Measurements from ENCODE around the gene TMTC1.
"Not testable (repeated sequence)": the region's sequence is repeated elsewhere in the genome, so short reads cannot be mapped to it uniquely, and the experiment has no call there.

Gene TMTC1

DNA sequence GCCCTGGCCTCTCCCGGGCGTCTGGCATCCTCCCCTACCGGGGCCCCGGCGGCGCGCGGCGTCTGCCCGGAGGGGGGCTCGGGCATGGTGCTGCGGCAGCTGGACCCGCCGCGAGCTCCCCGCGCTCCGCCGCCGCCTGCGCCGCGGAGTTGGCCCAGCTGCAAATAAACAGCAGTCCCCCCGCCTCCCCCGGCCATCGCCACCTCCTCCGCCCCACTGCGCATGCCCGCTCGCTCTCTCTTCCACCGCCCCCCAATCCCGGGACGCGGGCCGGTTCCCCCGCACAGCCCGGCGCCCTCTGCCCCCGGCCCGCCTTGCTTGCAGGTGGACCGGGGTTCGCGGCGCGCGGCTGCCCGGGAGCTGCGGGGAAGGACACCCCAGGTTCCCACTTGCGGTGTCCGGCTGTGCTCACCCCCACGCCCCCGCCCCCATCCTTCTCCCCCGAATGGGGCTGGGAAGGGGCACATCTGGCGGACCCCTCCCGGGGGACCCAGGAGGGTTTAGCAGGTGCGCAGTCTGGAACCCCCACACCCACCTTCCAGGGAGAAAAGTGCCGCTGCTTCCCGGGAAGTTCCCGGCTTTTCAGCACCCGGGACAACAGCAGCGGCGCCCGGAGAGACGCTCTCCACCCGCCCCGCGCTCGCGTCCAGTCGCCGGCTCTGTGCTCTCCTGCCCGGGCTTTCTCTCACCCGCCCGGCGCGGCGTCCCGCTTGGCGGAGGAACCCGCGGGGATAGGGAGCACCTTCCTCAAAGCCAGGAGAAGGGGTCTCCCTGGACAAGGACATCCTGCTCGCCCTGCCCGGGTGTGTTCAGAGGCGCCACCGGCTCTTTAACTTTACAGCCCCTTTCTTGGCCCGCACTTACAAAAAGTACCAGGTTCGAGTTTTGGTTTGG lies at the start of gene TMTC1:
TSS of gene TMTC1 (minus strand) at position 170 of the 894 bp plus-strand sequence. CDS start 191 bp downstream, outside the sequence.
- no peak for DNase-seq (ENCODE audit: low read depth)

DNA sequence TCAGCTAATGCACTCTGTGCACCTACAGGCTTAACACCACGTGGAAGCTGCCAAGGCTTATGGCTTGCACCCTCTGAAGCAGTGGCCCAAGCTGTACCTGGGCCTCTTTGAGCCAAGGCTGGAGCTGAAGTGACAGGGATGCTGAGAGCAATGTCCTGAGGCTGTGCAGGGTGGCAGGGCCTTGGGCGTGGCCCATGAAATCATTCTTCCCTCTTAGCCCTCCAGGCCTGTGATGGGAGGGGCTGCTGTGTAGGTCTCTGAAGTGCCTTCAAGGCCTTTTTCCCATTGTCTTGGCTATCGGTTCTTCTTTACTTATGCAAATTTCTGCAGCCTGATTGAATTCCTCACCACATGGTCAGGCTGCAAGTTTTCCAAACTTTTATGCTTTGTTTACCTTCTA lies 47.4 kb upstream of the TMTC1 start:
- DNase-seq (ENCODE audit: low read depth): no peak

- no peak for DNase-seq (ENCODE audit: low read depth)
Measured at GRCh38 chr12:29830391-29830790, 46.6 kb upstream of the TMTC1 start.

DNA sequence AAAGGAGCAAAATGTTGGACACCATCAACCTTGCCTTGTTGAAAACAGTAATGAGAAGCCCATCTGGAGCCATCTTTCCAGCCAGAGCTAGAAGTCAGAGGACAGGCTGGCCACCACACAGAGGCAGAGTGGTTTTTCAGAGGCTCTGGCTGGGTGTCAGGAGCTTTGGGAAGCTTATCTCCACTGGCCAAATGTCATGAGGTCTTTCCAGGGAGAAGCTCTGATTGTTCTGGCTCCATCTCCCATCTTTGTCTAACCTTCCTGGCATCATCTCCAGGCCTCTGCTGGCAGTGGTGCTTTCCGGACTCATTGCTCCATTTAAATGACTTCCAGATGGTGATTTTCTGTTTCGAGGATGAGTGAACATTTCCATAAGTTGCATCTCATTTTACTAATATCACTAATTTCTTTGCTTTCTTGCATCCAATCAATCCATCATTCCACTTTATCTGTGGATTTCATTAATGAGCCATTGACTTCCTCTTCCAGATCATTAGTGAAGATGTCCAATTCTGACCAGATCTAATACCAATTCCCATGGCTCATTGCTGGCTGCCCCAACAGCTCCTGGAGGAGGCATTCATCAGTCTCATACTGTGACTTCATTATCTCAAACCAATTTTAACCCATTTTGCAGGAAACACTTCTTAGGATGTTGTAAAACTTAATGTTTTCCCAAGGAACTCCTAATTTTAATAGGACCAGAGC lies 35.3 kb upstream of the TMTC1 start:
- DNase-seq (ENCODE audit: low read depth): no peak

GRCh38 chr12:29816874-29817725 lies 33.4 kb upstream of the TMTC1 start:
- DNase-seq (ENCODE audit: low read depth): no peak

- not testable (repeated sequence) for DNase-seq (ENCODE audit: low read depth)
Measured at GRCh38 chr12:29809616-29810361, 26.0 kb upstream of the TMTC1 start.

DNA sequence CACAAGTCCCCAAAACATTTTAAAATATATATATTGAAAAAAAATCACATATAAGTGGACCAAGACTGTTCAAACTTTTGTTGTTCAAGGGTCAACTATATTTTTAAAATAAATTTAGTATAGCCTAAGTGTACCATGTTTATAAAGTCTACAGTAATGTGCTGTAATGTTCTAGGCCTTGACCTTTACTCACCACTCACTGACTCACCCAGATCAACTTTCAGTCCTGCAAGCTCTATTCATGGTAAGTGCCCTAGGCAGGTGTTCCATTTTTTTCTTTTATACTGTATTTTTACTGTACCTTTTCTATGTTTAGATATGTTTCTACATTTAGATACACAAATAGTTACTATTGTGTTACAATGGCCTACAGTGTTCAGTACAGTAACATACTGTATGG lies 23.4 kb upstream of the TMTC1 start:
- DNase-seq (ENCODE audit: low read depth): no peak

DNA sequence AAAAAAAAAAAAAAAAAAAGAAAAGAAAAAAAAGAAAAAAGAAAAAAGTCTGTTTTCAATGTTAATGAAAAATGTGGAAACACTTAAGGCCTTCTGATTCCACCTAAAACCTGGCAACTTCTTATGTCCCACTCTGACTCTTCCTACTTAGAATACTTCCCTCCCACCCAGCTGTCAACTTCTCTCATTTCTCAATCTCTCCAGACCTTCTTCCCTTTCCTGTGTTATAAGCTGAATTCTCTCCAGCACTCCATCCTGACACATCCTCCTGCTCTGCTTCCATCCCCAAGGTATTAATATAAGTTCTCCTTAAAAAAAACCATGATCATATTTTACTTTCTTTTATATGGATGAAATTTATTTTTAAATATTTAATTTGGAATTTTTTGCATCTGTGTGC lies 20.3 kb upstream of the TMTC1 start:
- no peak for DNase-seq (ENCODE audit: low read depth)

GRCh38 chr12:29799591-29799990 lies 15.8 kb upstream of the TMTC1 start:
- no peak for DNase-seq (ENCODE audit: low read depth)

DNA sequence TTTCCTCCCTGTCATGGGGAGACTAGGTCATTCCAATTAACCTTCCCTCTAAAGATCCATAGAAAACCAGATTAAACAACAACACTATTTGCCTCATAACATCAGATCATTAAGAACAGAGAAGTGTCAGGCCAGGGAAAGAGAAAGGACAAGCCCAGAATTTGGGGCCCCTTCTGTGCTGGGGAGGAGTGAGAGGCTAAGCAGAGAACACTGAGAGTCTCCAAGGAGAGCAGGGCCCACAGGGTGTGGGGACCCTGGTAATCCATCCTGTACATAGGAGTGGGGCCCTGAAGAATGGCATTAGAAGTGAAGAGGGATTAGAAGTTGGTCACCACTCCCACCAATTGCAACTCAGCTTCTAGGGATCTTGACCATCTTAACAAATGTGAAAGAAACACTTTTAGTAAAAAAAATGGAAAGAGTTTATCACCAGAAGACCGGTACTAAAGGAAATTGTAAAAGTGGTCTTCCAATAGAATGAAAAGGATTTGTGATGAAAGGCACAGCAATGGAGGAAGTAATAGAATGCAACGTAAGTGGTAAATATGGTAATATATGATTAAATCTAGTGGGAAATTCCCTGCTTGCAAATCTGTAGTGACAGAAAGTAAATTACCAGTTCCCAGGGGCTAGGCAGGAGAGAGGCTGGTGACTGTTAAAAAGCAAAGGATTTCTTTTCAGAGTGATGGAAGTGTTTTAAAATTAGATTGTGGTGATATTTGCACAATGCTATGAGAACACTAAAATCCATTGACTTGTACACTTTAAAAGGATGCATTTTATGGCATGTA lies 14.0 kb upstream of the TMTC1 start:
- no peak for DNase-seq (ENCODE audit: low read depth)

DNA sequence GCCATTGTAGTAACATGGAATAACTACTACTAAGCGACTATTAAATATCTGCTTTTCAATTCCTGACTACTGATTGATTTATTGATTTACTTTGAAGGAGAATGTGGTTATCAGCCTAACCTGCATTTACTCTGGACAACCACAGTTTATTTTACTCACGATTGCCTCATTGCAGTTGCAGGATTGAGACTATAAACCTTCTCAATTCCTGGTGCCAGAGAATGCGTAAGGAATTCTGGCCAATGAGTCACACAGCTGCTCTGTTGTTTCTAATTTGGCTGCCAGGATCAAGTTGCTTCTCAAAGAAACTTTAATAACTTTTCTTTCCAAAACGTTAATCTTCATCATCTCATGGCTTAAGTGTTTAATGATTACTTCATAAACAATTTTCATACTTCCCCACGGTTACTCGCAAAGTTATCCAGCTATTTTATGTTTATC lies 13.1 kb upstream of the TMTC1 start:
- no peak for DNase-seq (ENCODE audit: low read depth)

GRCh38 chr12:29795715-29796114 lies 12.0 kb upstream of the TMTC1 start:
- no peak for DNase-seq (ENCODE audit: low read depth)

GRCh38 chr12:29794862-29795261 lies 11.1 kb upstream of the TMTC1 start:
- no peak for DNase-seq (ENCODE audit: low read depth)

GRCh38 chr12:29792853-29793252 lies 9.1 kb upstream of the TMTC1 start:
- DNase-seq (ENCODE audit: low read depth): no peak

- DNase-seq (ENCODE audit: low read depth): no peak
Measured at GRCh38 chr12:29792132-29792531, 8.4 kb upstream of the TMTC1 start.

DNA sequence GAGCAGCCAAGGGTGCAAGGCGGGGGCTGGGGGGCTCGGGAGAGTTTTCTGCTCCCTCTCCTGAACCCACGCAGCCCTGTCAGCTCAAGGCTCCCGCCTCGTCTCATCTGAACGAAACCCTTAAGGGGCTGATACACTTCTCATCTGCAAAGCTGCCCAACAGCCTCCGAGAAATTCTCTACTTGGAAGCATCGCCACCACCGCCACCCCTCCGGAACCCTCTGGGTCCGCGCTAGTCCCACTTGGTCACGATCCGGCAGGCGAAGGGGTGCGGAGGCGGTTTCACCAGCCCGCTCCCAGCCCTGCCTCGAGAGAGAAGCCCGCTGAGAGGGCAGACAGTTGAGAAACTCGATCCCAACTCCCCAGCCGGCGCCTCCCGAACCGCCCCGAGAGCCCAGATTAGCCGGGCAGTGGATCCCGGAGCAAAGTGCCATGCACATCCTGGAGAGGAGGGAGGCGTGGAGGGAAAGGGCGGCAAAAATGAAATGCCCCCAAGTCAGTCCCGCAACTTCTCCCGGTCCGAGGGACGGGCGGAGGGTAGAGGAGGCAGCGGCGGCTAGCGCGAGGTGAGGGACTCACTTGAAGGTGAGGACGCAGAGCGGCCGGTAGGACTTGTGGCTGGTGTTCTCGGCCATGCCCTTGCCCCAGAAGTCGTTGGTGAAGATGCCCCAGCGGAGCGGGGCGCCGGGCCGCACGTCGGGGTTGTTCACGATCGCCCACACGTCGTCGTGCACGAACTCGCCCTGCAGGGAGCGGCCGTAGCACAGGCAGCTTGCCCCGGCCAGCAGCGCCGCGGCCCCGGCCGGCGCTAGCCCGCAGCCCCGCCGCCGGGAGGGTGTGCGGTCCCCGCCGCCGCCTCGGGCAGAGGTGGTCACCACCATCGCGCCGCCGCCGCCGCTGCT lies 620 bp downstream of the TMTC1 start:
- no peak for DNase-seq (ENCODE audit: low read depth)

GRCh38 chr12:29782285-29782870 lies 1.4 kb downstream of the TMTC1 start:
- DNase-seq (ENCODE audit: low read depth): no peak

DNA sequence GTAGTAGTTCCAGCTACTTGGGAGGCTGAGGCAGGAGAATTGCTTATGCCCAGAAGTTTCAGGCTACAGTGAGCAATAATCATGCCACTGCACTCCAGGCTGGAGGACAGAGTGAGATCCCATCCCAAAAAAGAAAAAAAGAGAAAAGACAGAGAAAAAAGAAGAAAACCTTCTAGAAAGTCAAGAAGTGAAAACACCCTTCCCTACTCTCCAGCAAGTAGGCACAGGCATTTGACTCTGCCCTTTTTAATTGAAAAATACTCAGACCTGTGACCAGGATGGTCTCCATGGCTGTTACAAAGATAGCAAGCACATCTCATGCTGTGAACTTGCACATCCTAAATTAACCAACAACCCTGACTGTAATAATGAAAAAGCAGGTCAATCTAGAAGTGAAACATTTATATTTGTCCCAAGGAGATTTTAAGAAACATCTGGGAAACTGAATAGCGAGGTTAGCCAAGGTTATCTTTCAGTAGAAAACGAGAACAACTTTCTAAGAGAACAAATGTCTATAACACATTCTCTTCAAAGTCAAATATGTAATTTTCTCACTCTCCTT lies 2.0 kb downstream of the TMTC1 start:
- DNase-seq (ENCODE audit: low read depth): no peak

DNA sequence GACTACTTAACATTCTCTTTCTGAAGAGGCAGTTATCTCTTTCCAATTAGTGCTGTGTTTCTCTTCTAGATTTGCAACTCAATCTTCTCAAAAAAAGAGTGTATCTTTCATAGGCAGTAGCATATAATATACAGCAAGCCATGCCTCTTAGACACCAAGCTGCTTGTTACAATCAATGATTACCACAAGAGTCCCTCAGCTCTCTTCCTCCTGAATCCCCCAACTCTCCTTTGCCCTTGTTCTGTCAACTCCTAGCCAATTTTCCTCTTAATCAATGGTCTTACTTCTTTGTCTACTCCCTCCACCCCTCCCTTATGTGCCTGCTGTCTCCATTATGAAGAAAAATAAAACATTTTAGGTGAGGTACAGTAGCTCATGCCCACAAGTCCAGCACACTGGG lies 2.6 kb downstream of the TMTC1 start:
- no peak for DNase-seq (ENCODE audit: low read depth)
